Activated naive CD8-positive, alpha-beta T cell treated with anti-CD3 and anti-CD28 coated beads for 36 hours (primary cell): ENCODE data around the gene ITPRIPL2. TPM values are rescaled to one million over a fixed set of nuclear protein-coding genes. Genes with fewer than 3 reads are reported as not detected.

Experiments
- DNase-seq: peaks from one replicate; pipeline ENCODE4 v3.0.0; 2021
- H3K27ac Mint-ChIP-seq: one replicate; pipeline ENCODE4 v1.8.0; 2022; ENCODE audit warnings: mild to moderate bottlenecking, moderate library complexity, mixed read lengths
- H3K27me3 Mint-ChIP-seq: one replicate; pipeline ENCODE4 v1.8.0; 2022; ENCODE audit warnings: mild to moderate bottlenecking, mixed read lengths
- H3K36me3 Mint-ChIP-seq: one replicate; pipeline ENCODE4 v1.8.0; 2021; ENCODE audit warnings: mild to moderate bottlenecking, mixed read lengths
- H3K4me1 Mint-ChIP-seq: one replicate; pipeline ENCODE4 v1.8.0; 2021; ENCODE audit warnings: mixed read lengths
- H3K4me3 Mint-ChIP-seq: one replicate; pipeline ENCODE4 v1.8.0; 2022; ENCODE audit warnings: mild to moderate bottlenecking, moderate library complexity, mixed read lengths
- H3K9me3 Mint-ChIP-seq: one replicate; pipeline ENCODE4 v1.8.0; 2022; ENCODE audit warnings: mixed read lengths
- total RNA-seq, 2 experiments: library from RNA; stranded (reverse); gene quantifications; one replicate each; pipeline ENCODE4 v1.2.3, GENCODE V29; 2021

ITPRIPL2 gene
- under 1 TPM; 0.35 to 0.38 TPM for total RNA-seq

- Mint-ChIP-seq H3K9me3 (no peaks in the 10 kb centered on the region), H3K27me3 (peaks cover 41% of the 10 kb centered on the region), H3K36me3 (peaks cover 2% of the 10 kb centered on the region), H3K4me1 (peaks cover 7% of the 10 kb centered on the region), H3K27ac (no peak within 1 kb of the TSS), H3K4me3 (peak within 1 kb of the TSS; percentile 25)
- no peak for DNase-seq
These were observed at the start of gene ITPRIPL2 for GRCh38 chr16:19113577-19114358. Gene ITPRIPL2 (plus strand): TSS chr16:19113964. CDS start chr16:19114462, 498 bp downstream.

DNA sequence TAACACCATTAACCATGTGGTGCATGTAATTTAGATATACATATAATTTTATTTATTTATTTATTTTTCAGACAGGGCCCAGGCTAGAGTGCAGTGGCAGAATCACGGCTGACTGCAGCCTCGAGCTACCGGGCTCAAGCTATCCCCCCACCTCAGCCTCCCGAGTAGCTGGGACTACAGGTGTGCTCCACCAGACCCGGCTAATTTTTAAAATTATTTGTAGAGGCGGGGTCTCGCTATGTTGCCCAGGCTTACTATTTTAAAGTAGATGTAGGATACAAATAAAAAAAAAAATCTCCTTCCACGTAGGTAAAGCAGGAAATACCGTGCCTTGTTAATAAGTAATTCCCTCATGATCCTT lies 46.8 kb upstream of the ITPRIPL2 start:
- Mint-ChIP-seq H3K27me3 (no peaks in the 10 kb centered on the region), H3K27ac (peak overlapping the region; percentile 94), H3K36me3 (peaks cover 3% of the 10 kb centered on the region), H3K4me3 (peak overlapping the region; percentile 86), H3K9me3 (no peaks in the 10 kb centered on the region), H3K4me1 (peaks cover 9% of the 10 kb centered on the region)
- no peak for DNase-seq

GRCh38 chr16:19067349-19068236 lies 46.2 kb upstream of the ITPRIPL2 start, which contains the start of gene COQ7:
Gene COQ7 (plus strand): TSS chr16:19067614. CDS start chr16:19067665, 51 bp downstream.
- Mint-ChIP-seq H3K36me3 (peaks cover 5% of the 10 kb centered on the region), H3K4me3 (peak within 1 kb of the TSS; percentile 86), H3K27me3 (no peaks in the 10 kb centered on the region), H3K4me1 (peaks cover 9% of the 10 kb centered on the region), H3K9me3 (no peaks in the 10 kb centered on the region), H3K27ac (peak within 1 kb of the TSS; percentile 94)
- DNase-seq, result peak; percentile 96

- no peak for DNase-seq
- Mint-ChIP-seq H3K4me3 (peak overlapping the region; percentile 86), H3K27me3 (no peaks in the 10 kb centered on the region), H3K9me3 (no peaks in the 10 kb centered on the region), H3K36me3 (peaks cover 5% of the 10 kb centered on the region), H3K4me1 (peaks cover 9% of the 10 kb centered on the region), H3K27ac (peak overlapping the region; percentile 94)
These were observed 45.4 kb upstream of the ITPRIPL2 start for GRCh38 chr16:19068237-19068815.

- Mint-ChIP-seq H3K27me3 (no peaks in the 10 kb centered on the region), H3K27ac (no peak overlapping the region), H3K4me1 (peaks cover 6% of the 10 kb centered on the region), H3K4me3 (no peak overlapping the region), H3K9me3 (no peaks in the 10 kb centered on the region), H3K36me3 (peaks cover 14% of the 10 kb centered on the region)
- peak; percentile 50 for DNase-seq
These were observed 41.7 kb upstream of the ITPRIPL2 start for GRCh38 chr16:19071811-19072777.

GRCh38 chr16:19073344-19073743 lies 40.4 kb upstream of the ITPRIPL2 start:
- H3K9me3 Mint-ChIP-seq, result no peaks in the 10 kb centered on the region
- peaks cover 14% of the 10 kb centered on the region for H3K36me3 Mint-ChIP-seq
- DNase-seq, result no peak
- no peak overlapping the region for H3K4me3 Mint-ChIP-seq
- H3K4me1 Mint-ChIP-seq, result peaks cover 4% of the 10 kb centered on the region
- no peak overlapping the region for H3K27ac Mint-ChIP-seq
- H3K27me3 Mint-ChIP-seq, result no peaks in the 10 kb centered on the region

GRCh38 chr16:19073863-19074262 lies 39.9 kb upstream of the ITPRIPL2 start:
- Mint-ChIP-seq H3K27me3 (no peaks in the 10 kb centered on the region), H3K36me3 (peaks cover 17% of the 10 kb centered on the region), H3K27ac (no peak overlapping the region), H3K4me1 (peaks cover 2% of the 10 kb centered on the region), H3K4me3 (no peak overlapping the region), H3K9me3 (no peaks in the 10 kb centered on the region)
- no peak for DNase-seq

DNA sequence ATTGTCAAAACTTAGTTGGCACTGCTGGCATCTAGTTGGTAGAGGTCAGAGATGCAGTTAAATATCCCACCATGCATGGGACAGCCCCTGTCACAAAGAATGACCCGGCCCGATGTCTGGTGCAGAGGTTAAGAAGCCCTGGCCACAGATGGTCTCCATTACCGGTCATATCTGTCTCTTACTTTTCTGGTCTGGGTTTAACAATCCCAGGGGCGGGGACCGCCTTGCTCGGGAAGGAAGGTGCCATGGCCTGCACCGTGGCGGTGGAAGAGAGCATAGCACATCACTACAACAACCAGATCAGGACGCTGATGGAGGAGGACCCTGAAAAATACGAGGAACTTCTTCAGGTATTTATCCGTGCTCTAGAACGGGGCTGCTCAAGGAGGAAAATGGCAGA lies 38.3 kb upstream of the ITPRIPL2 start:
- DNase-seq, result no peak
- no peak overlapping the region for H3K4me3 Mint-ChIP-seq
- H3K27me3 Mint-ChIP-seq, result no peaks in the 10 kb centered on the region
- no peaks in the 10 kb centered on the region for H3K4me1 Mint-ChIP-seq
- H3K9me3 Mint-ChIP-seq, result no peaks in the 10 kb centered on the region
- peaks cover 27% of the 10 kb centered on the region for H3K36me3 Mint-ChIP-seq
- H3K27ac Mint-ChIP-seq, result no peak overlapping the region

DNA sequence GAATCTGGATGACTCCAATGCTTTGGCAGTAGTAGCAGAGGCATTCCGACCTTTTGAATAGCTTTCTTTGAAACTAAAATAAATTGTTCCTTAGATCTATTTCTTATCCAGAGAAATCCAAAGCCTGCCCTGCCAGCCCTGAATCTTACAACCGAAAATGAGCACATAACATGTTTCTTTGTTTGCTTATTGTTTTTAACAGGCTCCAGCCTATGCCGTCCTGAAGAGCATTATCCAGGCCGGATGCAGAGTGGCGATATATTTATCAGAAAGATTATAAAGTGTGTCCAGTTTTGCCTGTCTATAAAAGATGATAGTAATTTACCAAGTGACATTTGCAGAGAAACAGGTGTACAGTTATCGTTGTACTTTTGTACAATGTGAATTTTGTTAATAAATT lies 35.9 kb upstream of the ITPRIPL2 start:
- Mint-ChIP-seq H3K9me3 (no peaks in the 10 kb centered on the region), H3K27me3 (no peaks in the 10 kb centered on the region), H3K36me3 (peaks cover 36% of the 10 kb centered on the region), H3K4me1 (no peaks in the 10 kb centered on the region), H3K27ac (no peak overlapping the region), H3K4me3 (no peak overlapping the region)
- DNase-seq, result no peak

DNA sequence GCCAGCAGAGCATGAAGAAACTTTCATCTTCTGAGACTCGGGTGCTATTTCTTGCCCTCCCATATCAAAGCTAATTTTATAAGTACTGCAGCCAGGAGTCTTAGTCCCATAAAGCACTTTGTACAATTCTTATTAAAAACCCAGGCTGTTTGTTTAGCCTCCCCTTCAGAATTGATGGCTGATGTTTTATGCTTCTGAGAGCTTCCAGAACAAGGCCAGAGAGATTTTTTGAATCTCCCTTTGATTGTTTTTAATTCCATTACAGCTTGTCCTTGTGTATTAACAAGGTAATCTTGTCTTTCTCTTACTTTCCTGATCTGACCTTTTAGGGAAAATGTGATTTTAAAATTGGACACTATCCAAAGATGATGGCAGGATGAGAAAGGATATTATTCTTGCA lies 30.1 kb upstream of the ITPRIPL2 start:
- Mint-ChIP-seq H3K4me1 (peaks cover 5% of the 10 kb centered on the region), H3K36me3 (peaks cover 26% of the 10 kb centered on the region), H3K27ac (no peak overlapping the region), H3K9me3 (no peaks in the 10 kb centered on the region), H3K4me3 (no peak overlapping the region), H3K27me3 (peaks cover 4% of the 10 kb centered on the region)
- no peak for DNase-seq

- DNase-seq, result no peak
- Mint-ChIP-seq H3K4me1 (peaks cover 5% of the 10 kb centered on the region), H3K27me3 (peaks cover 4% of the 10 kb centered on the region), H3K36me3 (peaks cover 22% of the 10 kb centered on the region), H3K27ac (no peak overlapping the region), H3K4me3 (no peak overlapping the region), H3K9me3 (no peaks in the 10 kb centered on the region)
These were observed 29.6 kb upstream of the ITPRIPL2 start for GRCh38 chr16:19084139-19084538.

GRCh38 chr16:19084879-19085278 lies 28.9 kb upstream of the ITPRIPL2 start:
- H3K27ac Mint-ChIP-seq, result no peak overlapping the region
- no peaks in the 10 kb centered on the region for H3K9me3 Mint-ChIP-seq
- H3K4me1 Mint-ChIP-seq, result peaks cover 5% of the 10 kb centered on the region
- H3K27me3 Mint-ChIP-seq, result peaks cover 4% of the 10 kb centered on the region
- peaks cover 18% of the 10 kb centered on the region for H3K36me3 Mint-ChIP-seq
- H3K4me3 Mint-ChIP-seq, result no peak overlapping the region
- DNase-seq, result no peak

GRCh38 chr16:19085679-19086200 lies 28.0 kb upstream of the ITPRIPL2 start:
- H3K27ac Mint-ChIP-seq, result no peak overlapping the region
- H3K4me1 Mint-ChIP-seq, result peaks cover 5% of the 10 kb centered on the region
- H3K4me3 Mint-ChIP-seq, result no peak overlapping the region
- H3K36me3 Mint-ChIP-seq, result peaks cover 13% of the 10 kb centered on the region
- DNase-seq, result no peak
- peaks cover 4% of the 10 kb centered on the region for H3K27me3 Mint-ChIP-seq
- no peaks in the 10 kb centered on the region for H3K9me3 Mint-ChIP-seq
